GF-D8 (cell line): Measurements from ENCODE around the gene CDC123.
"Not testable (repeated sequence)": the region's sequence is repeated elsewhere in the genome, so short reads cannot be mapped to it uniquely, and the experiment has no call there.

Experiments
- DNase-seq: peaks from one replicate; lab custom pipeline; 2025; lab: John Stamatoyannopoulos, UW

CDC123 gene

DNA sequence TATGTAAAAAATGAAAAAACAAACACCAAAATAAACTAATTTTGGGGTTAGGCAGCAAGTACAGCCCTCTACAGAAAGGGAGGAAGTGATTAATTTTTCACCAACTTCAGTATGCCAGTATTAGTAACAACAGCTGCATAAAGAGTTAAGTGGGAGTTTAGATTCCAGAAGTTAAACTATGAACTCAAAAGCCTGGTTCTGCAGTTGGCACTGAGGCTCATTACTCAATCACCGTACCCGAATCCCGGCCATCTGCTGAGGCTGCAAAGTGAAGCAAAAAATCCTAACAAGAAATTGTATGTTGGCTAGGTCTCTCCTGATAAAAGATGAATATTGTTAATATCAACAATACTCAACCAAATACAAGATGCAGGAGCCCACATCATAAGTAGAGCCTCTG is 4.3 kb upstream of the CDC123 start:
- DNase-seq = no peak

DNA sequence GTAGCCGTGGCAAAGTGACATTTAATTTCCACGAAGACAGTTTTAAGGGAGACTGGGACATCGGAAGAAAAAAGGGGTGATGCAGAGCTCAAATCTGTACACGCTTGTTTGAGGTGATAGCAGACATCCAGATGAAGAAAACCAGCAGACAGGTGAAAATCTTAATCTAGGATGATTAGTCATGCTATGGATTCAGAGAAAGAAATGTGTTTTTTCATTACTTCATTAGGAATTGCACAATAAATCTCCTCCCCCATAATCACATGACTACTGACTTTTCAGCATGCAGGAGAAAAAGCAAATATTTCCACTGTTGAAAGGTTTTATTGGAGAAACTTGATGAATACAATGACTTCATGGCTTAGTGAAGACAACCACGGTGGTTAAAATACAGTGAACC is 2.8 kb upstream of the CDC123 start:
- DNase-seq = peak; percentile 34

DNA sequence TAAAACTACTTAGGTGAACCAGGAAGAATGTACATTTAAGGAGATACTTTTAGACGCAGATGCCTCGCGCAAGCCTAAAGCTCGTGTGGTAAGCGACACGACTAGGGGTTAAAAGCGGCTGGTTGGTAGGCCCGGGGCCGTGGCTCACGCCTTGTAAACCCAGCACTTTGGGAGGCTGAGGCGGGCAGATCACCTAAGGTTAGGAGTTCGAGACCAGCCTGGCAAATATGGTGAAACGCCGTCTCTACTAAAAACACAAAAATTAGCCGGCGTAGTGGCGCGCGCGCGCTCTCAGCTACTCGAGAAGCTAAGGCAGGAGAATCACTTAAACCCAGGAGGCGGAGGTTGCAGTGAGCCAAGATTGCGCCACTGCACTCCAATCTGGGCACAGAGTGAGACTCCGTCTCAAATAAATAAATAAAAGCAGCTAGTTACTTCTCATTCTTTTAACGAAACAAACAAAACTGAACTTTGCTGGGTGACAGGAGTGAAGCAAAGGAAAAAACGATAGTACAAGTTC is 1.2 kb upstream of the CDC123 start:
- no peak for DNase-seq

DNA sequence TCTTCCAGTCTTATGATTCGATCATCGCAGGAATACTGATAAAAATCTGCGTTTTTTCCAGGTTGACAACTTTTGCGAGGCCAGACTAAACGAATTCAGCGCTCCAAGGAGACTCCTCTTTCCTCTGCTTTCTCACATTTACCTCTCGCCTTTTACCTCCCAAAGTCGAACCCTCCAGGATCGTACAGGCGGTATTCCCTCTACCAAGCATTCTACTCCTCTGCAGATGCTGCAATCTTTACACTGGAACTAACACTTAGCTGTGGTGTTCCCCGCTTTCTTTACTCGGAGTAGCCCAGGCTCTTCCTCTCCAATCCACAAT is 746 bp upstream of the CDC123 start:
- no peak for DNase-seq

DNA sequence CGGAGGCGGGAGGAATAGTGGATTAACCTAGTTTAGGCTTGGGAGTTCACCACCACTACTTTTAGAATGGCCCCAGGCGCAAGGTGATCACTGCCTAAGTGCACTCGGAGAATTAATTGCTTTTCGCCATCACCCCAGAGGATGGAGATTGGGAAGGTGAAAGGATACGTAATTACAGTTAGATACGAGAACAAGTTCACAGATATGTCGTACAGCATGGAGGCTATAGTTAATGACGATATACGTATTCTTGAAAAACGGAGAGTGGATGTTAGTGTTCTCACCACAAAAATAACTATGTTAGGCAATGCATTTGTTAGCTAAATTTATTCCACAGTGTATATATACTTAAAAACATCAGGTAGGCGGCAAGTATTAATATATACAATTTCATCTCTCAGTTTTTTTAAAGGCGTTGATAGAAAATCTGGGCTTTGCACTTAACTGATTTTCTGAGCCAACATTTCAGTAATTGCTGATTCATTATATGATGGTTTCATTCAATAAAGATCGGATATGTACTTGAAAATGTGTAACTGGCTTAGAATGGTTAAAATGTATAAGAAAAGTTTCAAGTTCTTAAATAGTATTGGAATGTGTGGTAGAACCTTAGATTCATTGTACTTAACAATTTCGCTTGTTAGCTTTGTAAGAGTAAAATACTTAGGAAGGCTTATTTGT is 683 bp downstream of the CDC123 start:
- no peak for DNase-seq

DNA sequence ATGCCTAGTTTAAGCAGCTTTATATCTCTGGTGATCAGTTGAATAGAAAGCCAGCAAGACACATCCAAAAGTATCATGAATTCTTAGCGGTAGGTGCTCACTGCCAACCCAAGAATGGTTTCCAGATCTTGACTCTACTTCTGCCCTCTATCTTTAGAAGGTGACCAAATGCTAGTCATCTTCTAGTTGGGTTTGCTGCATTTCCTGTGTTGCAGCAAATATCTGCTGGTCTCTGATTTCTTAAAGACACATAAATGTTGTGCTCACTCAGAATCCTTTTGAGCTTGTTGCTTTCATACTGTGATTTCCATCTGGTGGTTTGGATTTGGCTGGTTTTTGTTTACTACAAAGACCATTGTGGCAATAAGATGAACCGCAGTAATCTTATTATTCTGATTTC is 2.2 kb downstream of the CDC123 start:
- no peak for DNase-seq

DNA sequence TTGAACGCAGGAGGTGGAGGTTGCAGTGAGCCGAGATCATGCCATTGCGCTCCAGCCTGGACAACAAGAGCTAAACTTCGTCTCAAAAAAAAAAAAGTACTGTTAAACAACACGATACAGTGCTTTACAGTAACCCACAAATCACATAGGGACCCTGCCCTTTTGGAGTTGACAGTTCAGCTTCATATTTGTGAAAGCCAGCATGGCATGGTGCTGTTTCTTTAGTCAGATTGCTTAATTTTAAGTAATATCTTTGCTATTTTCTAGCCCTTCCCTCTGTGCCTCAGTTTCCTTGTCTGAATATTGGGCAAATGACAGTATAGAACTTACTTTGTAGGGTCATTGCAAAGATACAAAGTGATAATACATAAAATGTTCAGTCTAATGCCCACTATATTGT is 4.9 kb downstream of the CDC123 start:
- no peak for DNase-seq

DNA sequence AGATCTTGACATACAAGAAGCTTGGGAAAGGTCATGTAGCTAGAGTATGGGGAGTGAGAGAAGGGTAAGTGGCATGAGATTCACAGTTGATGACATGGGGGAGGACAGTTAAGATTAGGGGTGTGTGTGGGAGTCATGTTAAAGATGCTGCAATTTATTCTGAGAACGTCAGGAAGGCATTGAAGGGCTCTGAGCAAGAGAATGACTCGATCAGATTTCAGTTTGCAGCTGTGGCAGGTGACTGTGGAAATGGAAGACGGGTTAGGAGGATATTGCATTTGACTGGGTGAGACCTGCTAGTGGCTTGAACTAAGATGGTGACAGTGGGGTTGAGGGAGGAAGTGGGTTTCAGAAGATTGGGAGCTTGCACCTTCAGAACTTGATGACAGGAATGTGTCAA is 5.6 kb downstream of the CDC123 start:
- DNase-seq = peak; percentile 63

DNA sequence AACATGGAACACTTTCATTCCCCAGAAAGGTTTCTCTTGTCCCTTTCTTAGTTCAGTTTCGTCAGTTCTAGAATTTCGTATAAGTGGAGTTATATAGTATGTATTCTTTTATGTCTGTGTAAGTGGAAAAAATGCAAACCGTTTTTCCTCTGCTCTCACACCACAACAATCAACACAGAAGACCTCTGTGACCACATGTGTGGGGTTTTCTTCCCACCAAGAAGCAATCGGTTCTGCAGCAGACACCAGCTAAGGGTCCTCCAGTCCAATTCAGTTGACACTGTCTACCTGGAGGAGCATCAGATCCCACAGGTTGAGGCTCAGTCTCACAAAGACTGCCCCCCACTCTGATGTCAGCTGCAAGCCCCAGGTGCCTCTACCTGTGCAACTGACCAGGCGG is 6.2 kb downstream of the CDC123 start:
- no peak for DNase-seq

DNA sequence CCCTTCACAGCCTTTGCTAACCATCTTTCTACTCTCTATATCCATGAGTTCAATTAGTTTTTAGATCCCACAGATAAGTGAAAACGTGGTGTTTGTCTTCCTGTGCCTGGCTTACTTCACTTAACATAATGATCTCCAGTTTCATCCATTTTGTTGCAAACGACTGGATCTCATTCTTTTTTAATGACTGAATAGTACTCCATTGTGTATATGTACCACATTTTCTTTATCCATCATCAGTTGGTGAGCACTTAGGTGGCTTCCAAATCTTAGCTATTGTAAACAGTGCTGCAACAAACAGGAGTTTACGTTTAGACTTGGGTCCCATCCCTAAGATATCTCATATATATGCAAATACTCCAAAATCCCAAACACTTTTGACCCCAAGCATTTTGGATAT is 9.1 kb downstream of the CDC123 start:
- no peak for DNase-seq

DNA sequence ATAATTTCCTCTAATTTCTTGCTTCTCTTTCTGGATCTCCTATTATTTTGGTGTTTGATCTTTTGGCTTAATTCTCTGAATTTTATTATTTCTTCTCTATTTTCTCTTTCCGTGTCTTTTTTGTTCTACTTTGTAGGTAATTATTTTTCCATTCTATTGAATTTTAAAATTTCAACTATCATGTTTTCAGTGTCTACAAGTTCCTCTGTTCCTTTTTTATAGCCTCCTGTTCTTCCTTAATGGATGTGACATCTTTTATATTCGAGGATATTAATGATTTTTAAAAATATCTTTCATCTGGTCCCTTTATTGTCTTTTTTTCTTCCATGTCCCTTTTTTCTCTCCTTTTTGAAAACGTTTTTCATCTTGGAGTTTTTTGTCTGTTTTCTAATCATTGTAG is 11.1 kb downstream of the CDC123 start:
- DNase-seq = no peak

DNA sequence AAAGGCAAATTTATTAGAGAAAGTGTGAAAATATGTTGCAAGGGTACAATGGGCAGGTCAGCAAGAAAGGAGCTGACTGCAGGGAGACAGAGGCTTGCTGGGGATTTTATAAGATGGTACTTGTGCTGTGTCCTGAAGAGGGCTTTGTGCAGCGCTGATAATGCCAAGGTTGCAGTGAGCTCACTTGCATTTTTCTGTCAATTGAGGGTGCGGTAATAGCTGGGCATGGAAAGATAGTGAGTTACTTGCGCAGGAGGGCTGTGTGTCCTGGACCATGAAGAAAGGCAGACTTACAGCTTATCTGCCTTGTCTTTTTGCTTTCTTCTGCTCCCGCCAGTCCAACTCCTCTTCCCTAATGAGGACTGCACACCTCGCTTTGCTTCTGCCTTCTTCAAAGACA is 12.5 kb downstream of the CDC123 start:
- DNase-seq = no peak

DNA sequence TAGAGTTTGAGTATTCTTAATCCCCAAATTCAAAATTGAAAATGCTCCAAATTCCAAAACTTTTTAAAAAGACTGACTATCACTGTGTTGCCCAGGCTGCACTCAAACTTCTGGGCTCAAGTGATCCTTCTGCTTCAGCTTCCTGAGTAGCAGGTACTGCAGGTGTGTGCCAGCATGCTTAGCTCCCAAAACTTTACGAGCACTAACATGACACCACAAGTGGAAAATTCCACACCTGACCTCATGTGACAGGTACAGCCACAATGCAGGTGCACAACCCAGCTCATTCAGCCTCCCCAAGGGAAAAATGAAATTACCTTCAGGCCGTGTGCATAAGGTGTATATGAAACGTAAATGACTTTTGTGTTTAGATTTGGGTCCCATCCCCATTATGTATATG is 16.5 kb downstream of the CDC123 start:
- DNase-seq = no peak

DNA sequence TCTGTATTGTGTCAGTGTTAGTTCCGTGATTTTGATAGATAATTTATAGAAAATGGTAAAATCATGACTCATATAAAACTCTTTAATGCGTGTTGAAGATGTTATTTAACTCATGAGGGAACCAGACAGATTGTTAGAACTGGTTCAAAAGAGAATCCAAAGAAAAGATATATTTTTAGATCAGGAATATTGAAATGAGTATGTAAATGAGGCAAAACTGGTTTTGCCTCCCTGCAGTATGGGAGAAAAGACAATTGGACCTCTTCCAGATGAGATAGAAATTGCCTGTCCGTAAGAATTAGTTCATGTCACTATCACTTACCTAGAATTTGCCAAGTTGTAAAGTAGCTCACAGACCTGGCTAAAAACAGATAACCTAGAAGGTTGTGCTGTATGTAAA is 17.6 kb downstream of the CDC123 start:
- no peak for DNase-seq

DNA sequence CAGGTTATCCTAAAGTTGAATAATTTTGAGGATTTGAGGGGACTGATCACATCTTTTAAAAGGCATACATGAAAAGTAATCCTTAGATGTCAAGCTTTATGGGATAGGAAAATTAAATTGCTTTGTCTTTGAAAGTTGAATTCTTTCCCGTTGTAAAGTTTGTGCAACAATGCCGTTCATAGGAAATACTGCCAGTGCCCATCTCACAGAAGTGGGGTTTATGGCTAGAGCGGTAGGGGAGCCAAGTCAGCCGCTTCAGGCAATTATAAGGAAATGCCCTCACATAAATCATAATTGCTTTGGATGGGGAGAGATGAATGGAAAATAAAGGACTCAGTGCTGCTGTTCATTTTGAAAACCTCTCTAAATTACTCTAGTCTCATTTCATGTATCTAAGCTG is 18.1 kb downstream of the CDC123 start:
- no peak for DNase-seq

DNA sequence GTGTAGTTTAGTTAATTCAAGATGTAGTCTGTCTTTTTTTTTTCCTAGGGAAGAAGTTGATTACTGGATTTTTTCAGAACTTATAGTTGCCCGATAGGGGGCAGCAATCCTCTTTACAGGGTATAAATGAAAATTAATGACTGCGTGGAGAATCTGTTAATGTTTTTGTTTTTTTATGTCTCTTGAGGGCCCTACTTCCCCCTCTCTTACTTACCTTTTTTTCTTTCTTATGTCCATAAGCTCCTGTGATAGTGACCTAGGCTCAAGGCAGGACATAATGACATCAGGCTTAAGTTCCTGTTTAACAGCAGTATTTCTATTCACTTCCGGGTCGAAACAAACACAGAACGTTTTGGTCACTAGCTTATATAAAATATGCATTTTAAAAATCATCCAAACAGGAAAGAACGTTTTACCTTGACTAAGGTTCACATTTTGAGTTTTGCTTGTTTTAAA is 18.8 kb downstream of the CDC123 start:
- DNase-seq = peak; percentile 26

DNA sequence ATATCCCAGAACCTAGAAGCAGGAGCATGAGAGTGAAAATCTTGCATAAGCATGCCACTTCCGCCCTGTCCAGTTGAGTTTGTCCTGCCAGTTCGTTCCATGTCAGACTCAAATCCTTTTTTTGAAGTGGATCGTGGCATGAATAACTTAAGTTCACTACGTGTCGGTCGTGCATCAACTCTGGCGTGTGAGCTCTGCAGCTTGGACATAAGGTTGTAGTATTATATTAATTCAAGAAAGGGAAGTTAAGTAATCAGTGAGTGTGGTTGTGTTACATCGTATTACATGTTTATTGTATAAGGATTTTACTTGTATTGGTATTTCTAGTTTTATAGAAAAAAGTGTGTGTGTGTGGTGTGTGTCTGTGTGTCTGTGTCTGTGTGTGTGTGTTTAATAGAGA is 23.0 kb downstream of the CDC123 start:
- DNase-seq = no peak

DNA sequence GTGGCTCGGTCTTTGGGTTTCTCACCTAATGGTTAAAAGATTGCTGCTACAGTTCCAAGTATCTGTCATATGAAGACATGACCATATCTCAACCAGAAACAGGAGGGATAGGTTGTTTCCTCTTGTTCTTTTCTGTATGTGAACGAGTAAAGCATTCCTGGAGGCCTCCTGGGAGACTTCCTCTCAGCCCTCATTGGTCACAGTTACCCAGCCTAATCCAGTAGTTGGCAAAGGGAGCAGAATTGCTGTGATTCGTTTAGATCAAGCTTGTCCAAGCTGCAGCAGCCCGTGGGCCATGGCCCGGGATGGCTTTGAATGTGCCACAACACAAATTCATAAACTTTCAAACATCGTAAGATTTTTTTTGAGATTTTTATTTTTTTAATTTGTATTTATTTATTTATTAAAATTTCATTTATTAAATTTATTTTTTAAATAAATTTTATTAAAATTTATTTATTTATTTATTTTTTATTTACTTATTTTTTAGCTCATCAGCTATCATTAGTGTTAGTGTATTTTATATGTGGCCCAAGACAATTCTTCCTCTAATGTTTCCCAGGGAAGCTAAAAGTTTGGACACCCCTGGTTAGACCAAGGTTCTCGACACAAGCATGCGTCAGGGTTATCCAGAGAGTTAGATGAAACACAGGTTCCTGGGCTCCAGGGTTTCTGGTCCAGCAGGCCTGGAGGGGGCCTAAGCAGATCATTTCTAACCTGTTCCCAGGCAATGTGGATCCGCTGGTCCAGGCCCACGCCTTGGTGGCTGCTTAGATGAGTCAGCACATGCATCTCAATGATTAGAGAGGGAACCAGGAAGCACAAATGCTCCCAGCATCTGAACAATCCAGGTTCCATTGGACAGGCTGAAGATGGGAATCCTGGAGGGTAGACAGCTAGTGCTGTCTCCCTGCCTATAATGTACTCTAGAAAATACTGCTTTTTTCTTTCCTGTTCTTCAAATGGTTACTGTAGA is 25.6 kb downstream of the CDC123 start:
- DNase-seq = no peak

DNA sequence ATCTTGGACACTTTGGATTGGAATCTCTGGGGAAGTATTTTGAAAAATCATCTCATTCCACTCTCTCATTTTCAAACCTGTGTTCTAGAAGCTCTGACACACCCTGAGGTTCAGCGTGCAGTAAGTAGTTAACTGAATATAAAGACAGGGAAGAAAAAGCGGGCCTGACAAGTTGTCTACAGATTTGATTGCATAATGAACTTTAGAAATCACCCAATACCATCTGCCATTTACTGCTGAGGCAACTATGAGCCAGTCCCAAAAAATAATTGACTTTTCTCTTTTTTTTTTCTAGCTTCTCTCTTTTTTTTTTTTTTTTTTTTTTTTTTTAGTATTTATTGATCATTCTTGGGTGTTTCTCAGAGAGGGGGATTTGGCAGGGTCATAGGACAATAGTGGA is 29.5 kb downstream of the CDC123 start:
- DNase-seq = no peak

DNA sequence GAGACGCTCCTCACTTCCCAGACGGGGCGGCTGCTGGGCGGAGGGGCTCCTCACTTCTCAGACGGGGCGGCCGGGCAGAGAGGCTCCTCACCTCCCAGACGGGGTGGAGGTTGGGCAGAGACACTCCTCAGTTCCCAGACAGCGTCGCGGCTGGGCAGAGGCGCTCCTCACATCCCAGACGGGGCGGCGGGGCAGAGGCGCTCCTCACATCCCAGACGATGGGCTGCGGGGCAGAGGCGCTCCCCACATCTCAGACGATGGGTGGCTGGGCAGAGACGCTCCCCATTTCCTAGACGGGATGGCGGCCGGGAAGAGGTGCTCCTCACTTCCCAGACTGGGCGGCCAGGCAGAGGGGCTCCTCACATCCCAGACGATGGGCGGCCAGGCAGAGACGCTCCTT is 30.4 kb downstream of the CDC123 start:
- DNase-seq = not testable (repeated sequence)

DNA sequence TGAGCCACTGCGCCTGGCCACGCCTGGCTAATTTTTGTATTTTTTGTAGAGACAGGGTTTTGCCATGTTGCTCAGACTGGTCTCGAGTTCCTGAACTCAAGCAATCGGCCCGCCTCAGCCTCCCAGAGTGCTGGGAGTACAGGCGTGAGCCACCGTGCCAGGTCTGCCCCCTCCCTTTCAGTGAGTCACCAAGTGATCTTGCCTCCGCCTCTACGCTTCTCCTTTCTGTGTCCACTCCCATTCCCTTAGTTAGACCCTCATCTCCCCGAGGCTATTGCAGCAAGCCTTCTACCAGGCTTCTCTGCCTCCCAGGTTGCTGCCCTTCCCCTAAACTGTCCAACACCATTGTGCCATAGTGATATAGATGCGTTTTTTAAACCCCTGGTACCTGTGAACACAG is 32.9 kb downstream of the CDC123 start:
- no peak for DNase-seq

DNA sequence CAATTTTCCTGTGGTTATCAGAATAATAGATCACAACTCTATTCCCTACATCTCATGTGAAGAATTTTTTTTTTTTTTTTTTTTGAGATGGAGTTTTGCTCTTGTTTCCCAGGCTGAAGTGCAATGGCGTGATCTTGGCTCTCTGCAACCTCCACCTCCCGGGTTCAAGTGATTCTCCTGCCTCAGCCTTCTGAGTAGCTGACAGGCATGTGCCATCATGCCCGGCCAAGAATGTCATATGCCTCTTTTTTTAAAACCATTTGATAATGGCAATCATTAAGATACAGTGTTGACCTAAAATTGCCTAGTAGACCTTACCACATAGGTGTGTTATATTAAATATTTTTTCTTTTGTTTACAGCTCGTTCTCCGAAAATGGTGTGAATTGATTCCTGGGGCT is 38.7 kb downstream of the CDC123 start:
- DNase-seq = not testable (repeated sequence)

DNA sequence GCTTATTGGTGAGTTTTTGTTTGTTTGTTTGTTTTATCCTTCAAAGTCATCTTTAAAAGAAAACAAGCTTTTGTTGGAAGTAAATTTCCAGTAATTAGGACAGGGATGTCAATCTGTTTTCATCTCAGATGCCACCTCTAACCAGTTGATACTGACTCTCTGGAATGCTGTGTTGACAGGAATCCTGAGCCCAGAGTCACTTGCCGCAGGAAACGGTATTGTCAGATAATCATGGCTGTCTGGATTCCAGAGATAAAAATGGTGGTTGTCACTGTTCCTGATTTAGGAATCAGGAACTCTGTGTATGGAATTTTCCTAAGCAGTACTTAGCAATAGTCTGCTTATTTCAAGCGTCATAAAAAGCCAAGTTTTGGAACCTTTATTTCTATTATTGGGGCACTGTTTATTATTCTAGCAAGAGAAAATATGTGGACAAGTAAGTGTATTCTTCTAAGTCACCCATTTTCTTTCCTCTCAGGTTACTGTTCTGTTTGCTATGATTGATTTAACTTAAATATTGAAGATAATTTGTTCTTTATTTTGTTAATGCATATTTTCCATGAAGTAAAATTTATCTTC is 39.2 kb downstream of the CDC123 start:
- DNase-seq = no peak
